ENCODE measurements around the gene ITFG1. TPM values are rescaled to one million over a fixed set of nuclear protein-coding genes. Genes with fewer than 3 reads are reported as not detected.
A peak's percentile ranks its signal among the peaks of the same experiment; 100 is the strongest.

The ITFG1 gene
- total RNA-seq, 2 donors from 2014 or later = 17.8 to 24.6 TPM

DNA sequence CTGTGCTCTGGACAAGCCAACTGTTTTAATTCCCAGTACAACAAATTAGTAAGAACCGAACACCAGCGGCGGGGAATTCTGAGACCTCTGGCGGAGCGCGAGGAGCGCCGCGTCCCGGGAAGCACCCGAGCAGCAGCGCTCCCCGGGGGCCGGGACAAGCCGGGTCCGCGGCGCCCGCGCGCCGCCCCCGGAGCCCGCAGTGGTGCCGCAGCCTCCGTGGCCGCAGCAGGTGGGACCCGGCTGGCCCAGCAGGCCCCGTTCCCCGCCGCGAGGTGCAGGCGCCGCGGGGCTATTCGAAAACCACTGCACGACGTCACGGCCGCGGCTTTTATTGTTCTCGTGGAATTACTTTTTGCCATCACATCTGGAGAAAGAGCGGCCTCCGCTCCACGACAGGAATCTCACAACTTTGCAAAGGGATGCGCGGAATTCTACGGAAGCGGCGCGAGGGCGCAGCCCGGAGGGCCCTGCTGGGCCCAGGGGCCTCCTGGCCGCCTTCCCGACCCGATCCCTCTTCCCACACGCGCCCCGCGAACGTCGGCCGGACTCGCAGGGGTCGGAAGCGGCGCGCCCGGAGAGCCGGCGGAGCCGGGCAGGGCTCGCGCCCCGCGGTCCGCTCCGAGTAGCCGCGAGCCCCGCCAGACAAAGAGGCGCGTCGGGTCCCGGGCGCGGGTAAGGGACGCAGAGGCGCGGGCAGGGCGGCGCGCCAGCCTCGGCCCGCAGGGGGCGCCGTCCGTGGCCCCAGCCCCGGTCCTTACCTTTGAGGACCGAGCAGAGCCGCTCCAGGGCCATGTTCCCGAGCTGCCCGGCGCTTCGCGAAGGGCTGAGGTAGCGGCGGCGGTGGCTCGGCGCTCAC, 317.8 kb downstream of the ITFG1 start:
- ATAC-seq = peak; percentile 48
- 1 to 2% methylated on average over 16 to 105 of the region's 111 CpGs for WGBS, 2 donors
- no peak for TF ChIP-seq POLR2A (IDR thresholded peaks at IDR 0.05)
- TF ChIP-seq, protein P1, sequence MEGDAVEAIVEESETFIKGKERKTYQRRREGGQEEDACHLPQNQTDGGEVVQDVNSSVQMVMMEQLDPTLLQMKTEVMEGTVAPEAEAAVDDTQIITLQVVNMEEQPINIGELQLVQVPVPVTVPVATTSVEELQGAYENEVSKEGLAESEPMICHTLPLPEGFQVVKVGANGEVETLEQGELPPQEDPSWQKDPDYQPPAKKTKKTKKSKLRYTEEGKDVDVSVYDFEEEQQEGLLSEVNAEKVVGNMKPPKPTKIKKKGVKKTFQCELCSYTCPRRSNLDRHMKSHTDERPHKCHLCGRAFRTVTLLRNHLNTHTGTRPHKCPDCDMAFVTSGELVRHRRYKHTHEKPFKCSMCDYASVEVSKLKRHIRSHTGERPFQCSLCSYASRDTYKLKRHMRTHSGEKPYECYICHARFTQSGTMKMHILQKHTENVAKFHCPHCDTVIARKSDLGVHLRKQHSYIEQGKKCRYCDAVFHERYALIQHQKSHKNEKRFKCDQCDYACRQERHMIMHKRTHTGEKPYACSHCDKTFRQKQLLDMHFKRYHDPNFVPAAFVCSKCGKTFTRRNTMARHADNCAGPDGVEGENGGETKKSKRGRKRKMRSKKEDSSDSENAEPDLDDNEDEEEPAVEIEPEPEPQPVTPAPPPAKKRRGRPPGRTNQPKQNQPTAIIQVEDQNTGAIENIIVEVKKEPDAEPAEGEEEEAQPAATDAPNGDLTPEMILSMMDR (IDR thresholded peaks at IDR 0.05) = peak in 4 of 7 experiments; percentile 14 to 57 (median 34)
- Histone ChIP-seq H3K36me3 (replicated peaks in 1 of 2; ENCODE audit: insufficient read depth in 1 of 2, low read depth in 2 of 2) (no peaks in the 10 kb centered on the region), H3K4me3 (peak overlapping the region in 1 of 2 donors; percentile 15), H3K9me3 (no peaks in the 10 kb centered on the region), H3K4me1 (peaks cover 22% of the 10 kb centered on the region), H3K27me3 (no peaks in the 10 kb centered on the region), H3K27ac (peak overlapping the region in 2 of 4 donors; percentile 33 to 34)
- intact Hi-C loops (cut with DNase I) = loop anchor here (10.0 kb wide), 1 partner anchor 1022 kb away; no protein-coding TSS in a partner anchor
- peak; percentile 31 to 56 (median 43) for DNase-seq

DNA sequence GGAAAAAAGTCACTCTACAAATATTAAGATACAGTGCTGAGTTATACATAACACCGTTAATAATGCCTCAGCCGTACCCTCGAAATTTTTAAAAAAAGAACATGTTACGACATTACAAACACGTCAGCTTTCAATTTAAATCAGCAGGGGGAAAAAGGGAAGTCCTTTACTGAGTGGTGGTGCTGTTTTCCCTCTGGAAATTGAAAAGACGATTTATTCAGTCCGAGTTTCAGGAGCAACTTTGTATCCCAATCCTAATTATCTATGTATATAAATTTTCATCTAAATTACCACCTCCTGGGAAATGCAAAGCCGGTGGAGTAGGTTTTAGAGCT, 318.4 kb downstream of the ITFG1 start:
- Histone ChIP-seq H3K27ac (peak overlapping the region in 1 of 4 donors; percentile 34), H3K9me3 (no peaks in the 10 kb centered on the region), H3K36me3 (replicated peaks in 1 of 2; ENCODE audit: insufficient read depth in 1 of 2, low read depth in 2 of 2) (no peaks in the 10 kb centered on the region), H3K27me3 (no peaks in the 10 kb centered on the region), H3K4me1 (peaks cover 22% of the 10 kb centered on the region), H3K4me3 (no peak overlapping the region)
- TF ChIP-seq, protein P1 (IDR thresholded peaks at IDR 0.05) = no peak
- TF ChIP-seq POLR2A (IDR thresholded peaks at IDR 0.05) = no peak
- 5 to 9% methylated on average over 8 of the region's 8 CpGs for WGBS, 2 donors
- ATAC-seq (no peak), DNase-seq (no peak)
- intact Hi-C loops (cut with DNase I) = loop anchor here (10.0 kb wide), 1 partner anchor 1022 kb away; no protein-coding TSS in a partner anchor

DNA sequence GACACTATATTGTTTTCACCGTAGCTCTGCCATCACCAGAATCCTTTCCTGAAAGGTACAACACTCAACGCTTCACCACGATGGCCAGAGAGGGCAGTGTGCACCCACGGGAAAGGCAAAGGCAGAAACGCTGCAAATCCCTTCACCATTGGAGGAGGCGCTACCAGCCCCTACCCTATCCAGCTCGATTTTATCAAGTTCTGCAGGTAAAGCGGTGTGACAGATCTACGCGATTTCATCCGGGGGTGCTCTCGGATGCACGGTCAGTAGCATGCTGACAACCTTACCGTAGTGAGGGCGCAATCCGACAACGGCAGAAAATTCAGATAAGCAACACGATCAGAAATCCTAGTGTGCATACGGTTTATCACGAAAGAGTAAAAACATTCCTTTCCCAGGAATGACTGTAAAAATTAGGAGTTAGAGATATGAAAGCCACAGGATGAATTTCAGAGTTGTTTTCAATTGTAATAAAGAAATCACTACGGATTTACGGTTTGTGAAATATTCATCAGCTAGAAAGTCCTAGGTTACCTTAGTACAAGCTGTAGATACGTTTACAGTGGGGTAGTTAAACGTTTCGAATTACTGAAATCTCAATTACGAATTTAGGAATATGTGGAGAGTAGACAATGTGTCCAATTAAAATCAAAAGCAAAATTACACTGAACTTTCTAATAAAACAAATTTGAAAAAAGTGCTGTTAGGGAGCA, 318.9 kb downstream of the ITFG1 start:
- H3K9me3 ChIP-seq = no peaks in the 10 kb centered on the region
- H3K4me1 ChIP-seq = peaks cover 22% of the 10 kb centered on the region
- H3K27me3 ChIP-seq = no peaks in the 10 kb centered on the region
- no peak overlapping the region for H3K27ac ChIP-seq
- H3K4me3 ChIP-seq = no peak overlapping the region
- DNase-seq (peak; percentile 80 to 83 (median 82)), ATAC-seq (peak; percentile 81)
- H3K36me3 ChIP-seq (replicated peaks in 1 of 2; ENCODE audit: insufficient read depth in 1 of 2, low read depth in 2 of 2) = no peaks in the 10 kb centered on the region
- intact Hi-C loops (cut with DNase I) = loop anchor here (10.0 kb wide), 1 partner anchor 1023 kb away; no protein-coding TSS in a partner anchor
- WGBS, 2 donors = 2 to 4% methylated on average over 26 of the region's 26 CpGs
- TF ChIP-seq, protein P1 (IDR thresholded peaks at IDR 0.05) = peak; percentile 74 to 93 (median 88)
- no peak for TF ChIP-seq POLR2A (IDR thresholded peaks at IDR 0.05)

DNA sequence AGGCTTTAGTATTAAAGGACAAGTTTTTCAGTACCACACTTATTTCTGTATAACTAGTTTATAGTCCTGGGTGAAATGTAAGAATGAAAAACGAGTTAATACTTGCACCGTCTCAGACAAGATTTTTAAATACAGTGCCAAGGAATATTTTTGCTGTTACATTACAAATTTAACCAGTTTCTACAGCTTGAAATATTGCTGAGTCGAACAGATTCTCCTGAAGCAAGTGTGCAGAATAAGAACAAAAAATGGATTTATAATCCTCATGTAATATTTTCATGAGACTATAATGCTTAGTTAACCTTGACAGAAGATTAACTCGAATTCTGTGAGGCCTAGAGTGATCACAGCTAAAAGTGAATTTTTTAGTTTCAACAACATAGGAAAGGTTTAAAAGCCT, 320.2 kb downstream of the ITFG1 start:
- WGBS, 2 donors = 58 to 73% methylated on average over 4 of the region's 4 CpGs
- intact Hi-C loops (cut with DNase I) = loop anchor here (10.0 kb wide), 1 partner anchor 1024 kb away; no protein-coding TSS in a partner anchor
- TF ChIP-seq POLR2A (IDR thresholded peaks at IDR 0.05) = no peak
- TF ChIP-seq, protein P1 (IDR thresholded peaks at IDR 0.05) = no peak
- H3K9me3 ChIP-seq = no peaks in the 10 kb centered on the region
- no peaks in the 10 kb centered on the region for H3K36me3 ChIP-seq (replicated peaks in 1 of 2; ENCODE audit: insufficient read depth in 1 of 2, low read depth in 2 of 2)
- no peak overlapping the region for H3K27ac ChIP-seq
- ATAC-seq = no peak
- H3K27me3 ChIP-seq = no peaks in the 10 kb centered on the region
- DNase-seq = no peak
- no peak overlapping the region for H3K4me3 ChIP-seq
- peaks cover 22% of the 10 kb centered on the region for H3K4me1 ChIP-seq

Measured in body of pancreas (tissue), 4 donors.